MM.1S (cell line): ENCODE data around the gene ROPN1L.

Experiments
- CTCF ChIP-seq: fragments of 300-600 bp; sonication (generic); IDR thresholded peaks from 2 replicates; pipeline ENCODE4 v1.5.1; 2016; ENCODE audit warnings: antibody characterized with exemption, low read length, mixed read lengths
- EZH2 ChIP-seq: fragments of 300-600 bp; sonication (generic); optimal IDR thresholded peaks from 2 replicates; pipeline ENCODE3; 2017; ENCODE audit warnings: low read depth, mild to moderate bottlenecking, antibody characterized with exemption, low read length, mixed read lengths
- EZH2phosphoT487 ChIP-seq: fragments of 300-600 bp; sonication (generic); IDR thresholded peaks from 2 replicates; pipeline ENCODE4 v1.6.1; 2018; ENCODE audit warnings: antibody characterized with exemption, low read length

- TF ChIP-seq EZH2phosphoT487 = no peak
- no peak for TF ChIP-seq CTCF
- no peak for TF ChIP-seq EZH2
Measured at GRCh38 chr5:10490927-10491672, 49.4 kb downstream of the ROPN1L start.
